HEK293 (cell line): ENCODE measurements around the gene C22orf15.

Experiments
- AEBP2 ChIP-seq: fragments of 450-650 bp; formaldehyde crosslinking; IDR thresholded peaks from 2 replicates; pipeline ENCODE4 v1.5.1; 2016; ENCODE audit warnings: missing biosample characterization, missing genetic modification characterization, borderline replicate concordance
- GLIS2 ChIP-seq: fragments of 450-650 bp; formaldehyde crosslinking; IDR thresholded peaks from 2 replicates; pipeline ENCODE4 v1.5.1; 2016; ENCODE audit warnings: missing biosample characterization, missing genetic modification characterization
- SALL2 ChIP-seq: fragments of 450-650 bp; formaldehyde crosslinking; IDR thresholded peaks from 2 replicates; pipeline ENCODE4 v1.5.0; 2017; ENCODE audit warnings: missing biosample characterization, mild to moderate bottlenecking, missing genetic modification characterization, borderline replicate concordance
- ZBTB10 ChIP-seq: fragments of 450-650 bp; formaldehyde crosslinking; IDR thresholded peaks from 2 replicates; pipeline ENCODE4 v1.5.1; 2016; ENCODE audit warnings: missing biosample characterization, missing genetic modification characterization
- ZBTB17 ChIP-seq: fragments of 450-650 bp; formaldehyde crosslinking; IDR thresholded peaks from 2 replicates; pipeline ENCODE4 v1.5.1; 2016; ENCODE audit warnings: missing biosample characterization, missing genetic modification characterization
- ZBTB20 ChIP-seq: fragments of 450-650 bp; formaldehyde crosslinking; IDR thresholded peaks from 2 replicates; pipeline ENCODE4 v1.5.1; 2016; ENCODE audit warnings: missing biosample characterization, missing genetic modification characterization
- ZNF2 ChIP-seq: fragments of 450-650 bp; formaldehyde crosslinking; IDR thresholded peaks from 2 replicates; pipeline ENCODE4 v1.5.1; 2016; ENCODE audit warnings: missing biosample characterization, missing genetic modification characterization
- ZNF24 ChIP-seq: fragments of 450-650 bp; formaldehyde crosslinking; IDR thresholded peaks from 2 replicates; pipeline ENCODE4 v1.5.1; 2016; ENCODE audit warnings: missing biosample characterization, missing genetic modification characterization
- ZNF26 ChIP-seq: fragments of 450-650 bp; formaldehyde crosslinking; IDR thresholded peaks from 2 replicates; pipeline ENCODE4 v1.5.1; 2016; ENCODE audit warnings: missing biosample characterization, missing genetic modification characterization
- ZNF37A ChIP-seq: fragments of 450-650 bp; IDR thresholded peaks from 2 replicates; pipeline ENCODE4 v1.5.1; 2018; ENCODE audit warnings: missing biosample characterization, missing genetic modification characterization
- ZNF391 ChIP-seq: fragments of 450-650 bp; formaldehyde crosslinking; IDR thresholded peaks from 2 replicates; pipeline ENCODE4 v1.5.1; 2016; ENCODE audit warnings: low read depth, missing biosample characterization, missing genetic modification characterization, borderline replicate concordance
- ZNF404 ChIP-seq: fragments of 450-650 bp; formaldehyde crosslinking; IDR thresholded peaks from 2 replicates; pipeline ENCODE4 v1.5.1; 2017; ENCODE audit warnings: missing biosample characterization, missing genetic modification characterization
- ZNF561 ChIP-seq: fragments of 450-650 bp; IDR thresholded peaks from 2 replicates; pipeline ENCODE4 v1.5.1; 2018; ENCODE audit warnings: missing biosample characterization, missing genetic modification characterization, borderline replicate concordance
- ZNF585B ChIP-seq: fragments of 450-650 bp; formaldehyde crosslinking; IDR thresholded peaks from 2 replicates; pipeline ENCODE4 v1.5.1; 2016; ENCODE audit warnings: missing biosample characterization, missing genetic modification characterization
- ZNF621 ChIP-seq: fragments of 450-650 bp; formaldehyde crosslinking; IDR thresholded peaks from 2 replicates; pipeline ENCODE4 v1.5.1; 2017; ENCODE audit warnings: missing biosample characterization, missing genetic modification characterization
- ZNF624 ChIP-seq: fragments of 450-650 bp; formaldehyde crosslinking; IDR thresholded peaks from 2 replicates; pipeline ENCODE4 v1.5.1; 2017; ENCODE audit warnings: missing biosample characterization, missing genetic modification characterization
- ZNF645 ChIP-seq: fragments of 450-650 bp; formaldehyde crosslinking; IDR thresholded peaks from 2 replicates; pipeline ENCODE4; 2016; ENCODE audit warnings: missing biosample characterization, missing genetic modification characterization
- ZNF654 ChIP-seq: fragments of 450-650 bp; formaldehyde crosslinking; IDR thresholded peaks from 2 replicates; pipeline ENCODE4 v1.5.1; 2016; ENCODE audit warnings: low read depth, missing biosample characterization, missing genetic modification characterization
- ZNF658 ChIP-seq: fragments of 450-650 bp; formaldehyde crosslinking; IDR thresholded peaks from 2 replicates; pipeline ENCODE4; 2016; ENCODE audit warnings: missing biosample characterization, missing genetic modification characterization
- ZNF677 ChIP-seq: fragments of 450-650 bp; IDR thresholded peaks from 2 replicates; pipeline ENCODE4 v1.5.0; 2018; ENCODE audit warnings: missing biosample characterization, mild to moderate bottlenecking, missing genetic modification characterization, moderate library complexity
- ZNF768 ChIP-seq: fragments of 450-650 bp; formaldehyde crosslinking; IDR thresholded peaks from 2 replicates; pipeline ENCODE4 v1.5.1; 2018; ENCODE audit warnings: missing biosample characterization, mild to moderate bottlenecking, missing genetic modification characterization
- ZSCAN5A ChIP-seq: fragments of 450-650 bp; formaldehyde crosslinking; IDR thresholded peaks from 2 replicates; pipeline ENCODE4 v1.5.1; 2016; ENCODE audit warnings: missing biosample characterization, missing genetic modification characterization
- TF ChIP-seq, protein P1 (sequence below): fragments of 450-650 bp; formaldehyde crosslinking; optimal IDR thresholded peaks from 2 replicates; pipeline ENCODE3; 2016; ENCODE audit warnings: missing biosample characterization, mild to moderate bottlenecking, missing genetic modification characterization
- TF ChIP-seq, protein P2 (sequence below): fragments of 450-650 bp; formaldehyde crosslinking; IDR thresholded peaks from 2 replicates; pipeline ENCODE4 v1.5.1; 2016; ENCODE audit warnings: missing biosample characterization, missing genetic modification characterization
- TF ChIP-seq, protein P3 (sequence below): fragments of 450-650 bp; formaldehyde crosslinking; IDR thresholded peaks from 2 replicates; pipeline ENCODE4 v1.5.1; 2016; ENCODE audit warnings: missing biosample characterization, missing genetic modification characterization

C22orf15 gene

DNA sequence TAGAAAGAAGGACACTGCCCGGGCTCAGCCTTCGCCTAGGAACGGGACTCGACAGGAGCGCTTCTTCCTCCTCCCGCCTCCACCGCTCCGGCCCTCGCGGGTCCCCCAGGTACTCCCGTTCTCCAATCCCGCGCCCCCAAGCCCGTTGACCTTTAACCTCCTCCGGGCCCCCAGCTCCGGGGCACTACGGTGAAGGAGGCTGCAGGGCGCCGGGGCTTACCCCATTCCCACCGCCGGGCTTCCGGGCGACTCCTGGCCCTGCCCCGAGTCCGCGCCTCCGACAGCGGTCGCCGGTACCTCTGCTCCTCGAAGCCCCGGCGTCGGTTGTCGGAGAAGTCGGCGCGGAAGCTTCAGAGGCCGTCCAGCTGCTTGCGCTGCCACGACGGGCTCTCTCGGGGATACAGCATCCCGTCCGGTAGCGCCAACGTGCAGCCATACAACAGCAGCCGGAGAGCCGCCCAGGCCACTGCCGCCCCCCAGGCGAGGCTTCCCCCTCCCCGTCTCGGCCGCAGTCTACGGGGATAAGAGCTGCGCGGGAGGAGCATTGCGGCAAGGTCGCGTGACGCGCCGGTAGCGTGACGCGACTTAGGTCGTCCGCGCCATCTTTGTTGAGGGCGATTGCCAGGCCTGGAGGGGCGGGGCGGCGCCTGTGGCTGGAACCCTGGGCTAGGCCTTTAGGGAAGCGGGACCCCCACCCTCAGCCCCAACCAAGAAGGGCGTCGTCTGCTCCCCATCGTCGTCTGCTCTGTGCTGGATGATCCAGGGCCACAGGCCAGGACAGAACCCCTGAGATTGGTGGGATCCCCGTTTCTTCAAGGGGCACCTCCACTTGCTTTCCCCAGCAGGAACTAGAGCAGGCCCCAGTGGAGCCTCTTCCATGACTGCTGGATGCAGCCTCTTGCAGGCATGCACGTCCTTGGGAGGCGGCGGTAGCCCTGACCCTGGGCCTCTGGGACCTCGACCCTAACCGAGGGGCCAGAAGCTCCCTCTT, 45.7 kb upstream of the C22orf15 start (continued):
- TF ChIP-seq ZBTB17 (peak; percentile 92), ZNF768 (no peak), AEBP2 (no peak), SALL2 (no peak), ZNF654 (tag by site-specific recombination) (no peak), ZBTB20 (peak; percentile 94), ZNF26 (tag by site-specific recombination) (no peak), ZNF621 (tag by site-specific recombination) (no peak), ZNF391 (no peak), ZBTB10 (0 out of 2 replicates have a peak, but pooled peaks have one; percentile 57), GLIS2 (tag by site-specific recombination) (peak; percentile 89), ZNF2 (peak; percentile 86), ZNF645 (tag by site-specific recombination) (no peak), ZNF677 (tag by site-specific recombination) (no peak), ZNF37A (tag by site-specific recombination) (no peak), ZNF404 (tag by site-specific recombination) (no peak), ZNF561 (tag by site-specific recombination) (no peak), ZNF24 (tag by site-specific recombination) (peak; percentile 87), ZNF585B (tag by site-specific recombination) (no peak), ZNF624 (tag by site-specific recombination) (no peak), ZSCAN5A (tag by site-specific recombination) (0 out of 2 replicates have a peak, but pooled peaks have one; percentile 68), ZNF658 (no peak)
- TF ChIP-seq, protein P1, sequence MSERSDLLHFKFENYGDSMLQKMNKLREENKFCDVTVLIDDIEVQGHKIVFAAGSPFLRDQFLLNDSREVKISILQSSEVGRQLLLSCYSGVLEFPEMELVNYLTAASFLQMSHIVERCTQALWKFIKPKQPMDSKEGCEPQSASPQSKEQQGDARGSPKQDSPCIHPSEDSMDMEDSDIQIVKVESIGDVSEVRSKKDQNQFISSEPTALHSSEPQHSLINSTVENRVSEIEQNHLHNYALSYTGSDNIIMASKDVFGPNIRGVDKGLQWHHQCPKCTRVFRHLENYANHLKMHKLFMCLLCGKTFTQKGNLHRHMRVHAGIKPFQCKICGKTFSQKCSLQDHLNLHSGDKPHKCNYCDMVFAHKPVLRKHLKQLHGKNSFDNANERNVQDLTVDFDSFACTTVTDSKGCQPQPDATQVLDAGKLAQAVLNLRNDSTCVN (tag by site-specific recombination): peak; percentile 79
- TF ChIP-seq, protein P2, sequence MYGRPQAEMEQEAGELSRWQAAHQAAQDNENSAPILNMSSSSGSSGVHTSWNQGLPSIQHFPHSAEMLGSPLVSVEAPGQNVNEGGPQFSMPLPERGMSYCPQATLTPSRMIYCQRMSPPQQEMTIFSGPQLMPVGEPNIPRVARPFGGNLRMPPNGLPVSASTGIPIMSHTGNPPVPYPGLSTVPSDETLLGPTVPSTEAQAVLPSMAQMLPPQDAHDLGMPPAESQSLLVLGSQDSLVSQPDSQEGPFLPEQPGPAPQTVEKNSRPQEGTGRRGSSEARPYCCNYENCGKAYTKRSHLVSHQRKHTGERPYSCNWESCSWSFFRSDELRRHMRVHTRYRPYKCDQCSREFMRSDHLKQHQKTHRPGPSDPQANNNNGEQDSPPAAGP (tag by site-specific recombination): peak; percentile 88
- TF ChIP-seq, protein P3, sequence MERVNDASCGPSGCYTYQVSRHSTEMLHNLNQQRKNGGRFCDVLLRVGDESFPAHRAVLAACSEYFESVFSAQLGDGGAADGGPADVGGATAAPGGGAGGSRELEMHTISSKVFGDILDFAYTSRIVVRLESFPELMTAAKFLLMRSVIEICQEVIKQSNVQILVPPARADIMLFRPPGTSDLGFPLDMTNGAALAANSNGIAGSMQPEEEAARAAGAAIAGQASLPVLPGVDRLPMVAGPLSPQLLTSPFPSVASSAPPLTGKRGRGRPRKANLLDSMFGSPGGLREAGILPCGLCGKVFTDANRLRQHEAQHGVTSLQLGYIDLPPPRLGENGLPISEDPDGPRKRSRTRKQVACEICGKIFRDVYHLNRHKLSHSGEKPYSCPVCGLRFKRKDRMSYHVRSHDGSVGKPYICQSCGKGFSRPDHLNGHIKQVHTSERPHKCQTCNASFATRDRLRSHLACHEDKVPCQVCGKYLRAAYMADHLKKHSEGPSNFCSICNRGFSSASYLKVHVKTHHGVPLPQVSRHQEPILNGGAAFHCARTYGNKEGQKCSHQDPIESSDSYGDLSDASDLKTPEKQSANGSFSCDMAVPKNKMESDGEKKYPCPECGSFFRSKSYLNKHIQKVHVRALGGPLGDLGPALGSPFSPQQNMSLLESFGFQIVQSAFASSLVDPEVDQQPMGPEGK (tag by site-specific recombination): peak; percentile 99
